C1 segment of cervical spinal cord (tissue), 14 donors: Measurements from ENCODE around the gene ATM.

Experiments used
- DNase-seq, 14 donors: peaks; one replicate each; lab custom pipeline; 2025; lab: John Stamatoyannopoulos, UW

ATM gene, protein sequence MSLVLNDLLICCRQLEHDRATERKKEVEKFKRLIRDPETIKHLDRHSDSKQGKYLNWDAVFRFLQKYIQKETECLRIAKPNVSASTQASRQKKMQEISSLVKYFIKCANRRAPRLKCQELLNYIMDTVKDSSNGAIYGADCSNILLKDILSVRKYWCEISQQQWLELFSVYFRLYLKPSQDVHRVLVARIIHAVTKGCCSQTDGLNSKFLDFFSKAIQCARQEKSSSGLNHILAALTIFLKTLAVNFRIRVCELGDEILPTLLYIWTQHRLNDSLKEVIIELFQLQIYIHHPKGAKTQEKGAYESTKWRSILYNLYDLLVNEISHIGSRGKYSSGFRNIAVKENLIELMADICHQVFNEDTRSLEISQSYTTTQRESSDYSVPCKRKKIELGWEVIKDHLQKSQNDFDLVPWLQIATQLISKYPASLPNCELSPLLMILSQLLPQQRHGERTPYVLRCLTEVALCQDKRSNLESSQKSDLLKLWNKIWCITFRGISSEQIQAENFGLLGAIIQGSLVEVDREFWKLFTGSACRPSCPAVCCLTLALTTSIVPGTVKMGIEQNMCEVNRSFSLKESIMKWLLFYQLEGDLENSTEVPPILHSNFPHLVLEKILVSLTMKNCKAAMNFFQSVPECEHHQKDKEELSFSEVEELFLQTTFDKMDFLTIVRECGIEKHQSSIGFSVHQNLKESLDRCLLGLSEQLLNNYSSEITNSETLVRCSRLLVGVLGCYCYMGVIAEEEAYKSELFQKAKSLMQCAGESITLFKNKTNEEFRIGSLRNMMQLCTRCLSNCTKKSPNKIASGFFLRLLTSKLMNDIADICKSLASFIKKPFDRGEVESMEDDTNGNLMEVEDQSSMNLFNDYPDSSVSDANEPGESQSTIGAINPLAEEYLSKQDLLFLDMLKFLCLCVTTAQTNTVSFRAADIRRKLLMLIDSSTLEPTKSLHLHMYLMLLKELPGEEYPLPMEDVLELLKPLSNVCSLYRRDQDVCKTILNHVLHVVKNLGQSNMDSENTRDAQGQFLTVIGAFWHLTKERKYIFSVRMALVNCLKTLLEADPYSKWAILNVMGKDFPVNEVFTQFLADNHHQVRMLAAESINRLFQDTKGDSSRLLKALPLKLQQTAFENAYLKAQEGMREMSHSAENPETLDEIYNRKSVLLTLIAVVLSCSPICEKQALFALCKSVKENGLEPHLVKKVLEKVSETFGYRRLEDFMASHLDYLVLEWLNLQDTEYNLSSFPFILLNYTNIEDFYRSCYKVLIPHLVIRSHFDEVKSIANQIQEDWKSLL (N-terminal part only)

DNA sequence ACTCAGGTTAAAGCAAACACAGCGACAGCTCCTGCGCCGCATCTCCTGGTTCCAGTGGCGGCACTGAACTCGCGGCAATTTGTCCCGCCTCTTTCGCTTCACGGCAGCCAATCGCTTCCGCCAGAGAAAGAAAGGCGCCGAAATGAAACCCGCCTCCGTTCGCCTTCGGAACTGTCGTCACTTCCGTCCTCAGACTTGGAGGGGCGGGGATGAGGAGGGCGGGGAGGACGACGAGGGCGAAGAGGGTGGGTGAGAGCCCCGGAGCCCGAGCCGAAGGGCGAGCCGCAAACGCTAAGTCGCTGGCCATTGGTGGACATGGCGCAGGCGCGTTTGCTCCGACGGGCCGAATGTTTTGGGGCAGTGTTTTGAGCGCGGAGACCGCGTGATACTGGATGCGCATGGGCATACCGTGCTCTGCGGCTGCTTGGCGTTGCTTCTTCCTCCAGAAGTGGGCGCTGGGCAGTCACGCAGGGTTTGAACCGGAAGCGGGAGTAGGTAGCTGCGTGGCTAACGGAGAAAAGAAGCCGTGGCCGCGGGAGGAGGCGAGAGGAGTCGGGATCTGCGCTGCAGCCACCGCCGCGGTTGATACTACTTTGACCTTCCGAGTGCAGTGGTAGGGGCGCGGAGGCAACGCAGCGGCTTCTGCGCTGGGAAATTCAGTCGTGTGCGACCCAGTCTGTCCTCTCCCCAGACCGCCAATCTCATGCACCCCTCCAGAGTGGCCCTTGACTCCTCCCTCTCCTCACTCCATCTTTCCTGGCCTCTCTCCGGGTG is at the start of gene ATM, which contains the start of gene NPAT:
TSS of gene ATM (plus strand) at position 494 of the 774 bp plus-strand sequence. CDS start 4,558 bp downstream, outside the sequence.
TSS of gene NPAT (minus strand) at position 65 of the 774 bp plus-strand sequence. CDS start 102 bp downstream, outside the sequence.
- DNase-seq, result peak; percentile 96 to 100 (median 99)

DNA sequence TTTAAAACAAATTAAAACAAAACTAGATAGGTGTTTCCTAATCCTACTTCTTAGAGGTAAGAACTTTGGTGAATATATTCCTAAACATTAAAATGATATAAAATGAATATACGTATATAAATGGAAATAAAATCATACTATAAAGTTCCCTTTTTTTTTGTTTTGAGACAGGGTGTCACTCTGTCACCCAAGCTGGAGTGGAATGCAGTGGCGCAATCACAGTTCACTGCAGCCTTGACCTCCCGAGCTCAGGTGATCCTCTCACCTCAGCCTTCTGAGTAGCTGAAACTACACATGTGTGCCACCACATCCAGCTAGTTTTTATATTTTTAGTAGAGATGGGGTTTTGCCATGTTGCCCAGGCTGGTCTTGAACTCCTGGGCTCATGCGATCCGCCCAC is 45.3 kb upstream of the ATM start:
- no peak for DNase-seq

DNA sequence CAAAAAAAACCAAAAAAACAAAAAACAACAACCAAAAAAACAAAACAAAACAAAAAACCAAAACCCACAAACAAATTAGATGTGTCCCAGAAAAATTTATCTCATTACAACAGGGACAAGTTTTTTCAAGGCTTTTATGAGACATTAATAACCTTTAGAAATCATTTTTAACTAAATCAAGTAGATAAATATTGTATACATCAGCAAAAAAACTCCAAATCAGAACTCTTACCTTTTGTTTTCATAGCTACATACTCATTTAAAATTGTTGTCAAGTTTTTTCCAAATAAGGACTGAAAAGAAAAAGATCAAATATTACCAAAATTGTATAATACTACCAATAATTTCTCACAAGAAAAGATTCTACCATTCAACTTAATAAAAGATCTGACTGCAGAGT is 29.1 kb upstream of the ATM start:
- DNase-seq, result no peak

DNA sequence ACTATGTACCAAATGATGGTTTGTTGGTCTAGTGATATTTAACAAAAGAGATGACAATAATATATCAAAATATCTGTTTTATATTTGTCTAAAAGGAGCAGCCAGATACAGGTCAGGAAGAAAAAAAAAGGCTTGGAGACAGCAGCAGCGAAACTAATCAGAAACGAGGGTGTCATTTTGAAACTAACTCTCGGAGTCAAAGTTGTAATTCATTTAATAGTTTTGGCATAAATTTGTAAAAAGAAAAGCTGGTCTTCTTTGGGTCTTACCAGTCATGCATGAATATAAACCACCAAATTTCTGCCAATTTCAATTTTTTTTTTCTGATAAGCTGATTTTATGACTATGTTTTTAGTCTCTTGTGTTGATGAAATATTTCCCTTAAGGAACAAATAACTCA is 26.0 kb upstream of the ATM start:
- no peak for DNase-seq

DNA sequence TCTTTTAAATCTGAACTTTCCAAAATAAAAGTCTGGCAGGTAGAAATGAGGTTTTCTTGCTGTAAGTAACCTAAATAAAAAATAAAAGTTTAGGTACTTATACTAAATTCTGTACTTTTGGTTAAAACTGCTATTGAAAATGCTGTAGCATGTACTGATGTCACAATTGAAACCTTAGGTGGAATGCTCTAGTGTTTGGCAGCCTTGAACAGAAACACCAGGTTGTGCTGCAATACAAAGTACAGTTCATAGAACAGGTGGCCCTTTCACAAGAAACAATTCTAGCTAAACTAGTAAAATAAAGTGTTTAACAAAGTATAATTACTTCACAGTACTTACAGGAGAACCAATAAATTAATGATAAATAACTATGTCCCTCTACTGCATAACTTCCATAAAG is 25.5 kb upstream of the ATM start:
- no peak for DNase-seq

DNA sequence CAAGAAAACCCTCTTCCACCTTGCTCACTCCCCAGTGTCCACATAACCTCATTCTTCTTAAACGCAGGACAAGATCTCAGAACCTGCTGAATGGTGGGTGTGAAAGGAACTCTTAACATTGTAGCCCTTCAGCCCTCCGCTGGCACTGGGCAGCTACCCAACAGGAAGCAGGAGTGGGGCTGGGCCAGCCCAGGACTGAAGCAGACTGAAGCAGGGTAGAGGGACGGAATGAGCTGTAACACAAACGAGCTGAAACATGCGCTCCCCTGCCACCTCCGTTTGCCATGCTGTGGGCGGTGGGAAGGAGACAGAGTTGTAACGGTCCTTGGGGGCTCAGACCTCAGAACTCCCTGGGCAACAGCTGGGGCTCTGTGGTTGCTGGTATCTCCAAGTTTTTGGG is 24.0 kb upstream of the ATM start:
- DNase-seq, result no peak

DNA sequence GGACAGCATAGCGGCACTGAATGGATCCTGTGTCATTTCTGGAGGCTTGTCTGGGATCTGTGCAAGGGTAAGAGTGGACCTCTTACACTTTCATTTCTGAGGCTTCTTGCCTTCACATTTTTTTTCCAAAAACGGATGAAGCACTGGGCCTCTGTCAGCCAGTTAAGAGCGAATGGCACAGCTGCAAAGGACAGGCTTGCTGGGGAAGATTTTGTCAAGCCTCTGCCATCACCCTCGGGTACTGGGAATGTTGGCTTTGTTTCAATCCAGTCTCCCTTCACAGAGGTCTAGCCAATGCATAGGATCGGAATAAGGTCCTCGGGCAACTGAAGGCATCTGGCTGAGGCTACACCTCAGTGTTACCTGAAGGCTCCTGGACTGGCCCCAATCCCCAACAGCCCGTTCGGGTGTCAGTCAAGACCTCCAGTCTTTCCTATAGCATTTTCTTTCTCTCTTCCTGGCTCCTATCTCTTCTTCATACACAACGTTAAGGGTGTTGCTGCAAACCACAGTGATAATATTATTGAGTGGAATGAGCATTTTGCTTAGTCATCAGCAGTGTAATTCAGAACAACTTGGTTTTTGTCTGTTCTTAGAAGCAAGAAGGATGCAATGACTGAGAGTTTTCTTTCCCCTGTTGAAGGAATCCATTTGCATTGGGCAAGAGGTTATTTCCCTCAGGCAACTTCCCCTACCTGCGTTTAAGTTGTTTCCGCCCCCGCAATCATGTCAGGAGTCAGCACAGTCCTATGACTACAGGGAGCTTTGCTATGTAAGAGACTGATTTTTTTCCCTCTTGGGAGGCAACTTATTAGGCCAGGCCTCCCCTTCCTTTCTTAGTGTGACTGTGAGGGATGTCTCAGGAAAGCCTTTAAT is 23.2 kb upstream of the ATM start:
- DNase-seq, result no peak

DNA sequence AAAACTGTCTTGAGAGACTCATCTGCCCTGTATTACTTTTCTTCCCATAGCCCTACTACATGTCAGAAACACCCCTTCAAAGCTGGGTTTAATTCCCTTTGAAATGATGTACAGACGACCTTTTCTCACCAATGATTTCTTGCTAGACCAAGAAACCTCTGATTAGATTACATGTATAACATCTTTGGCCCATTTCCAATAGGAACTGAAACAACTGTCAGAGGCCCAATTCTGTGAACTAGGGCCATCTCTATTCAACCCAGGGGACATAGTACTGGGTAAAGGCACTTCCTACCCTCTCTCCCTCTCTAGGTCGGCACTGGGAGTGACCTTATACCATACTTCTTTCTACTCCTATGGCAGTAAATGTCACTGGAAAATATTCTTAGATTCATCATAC is 19.8 kb upstream of the ATM start:
- DNase-seq, result no peak

DNA sequence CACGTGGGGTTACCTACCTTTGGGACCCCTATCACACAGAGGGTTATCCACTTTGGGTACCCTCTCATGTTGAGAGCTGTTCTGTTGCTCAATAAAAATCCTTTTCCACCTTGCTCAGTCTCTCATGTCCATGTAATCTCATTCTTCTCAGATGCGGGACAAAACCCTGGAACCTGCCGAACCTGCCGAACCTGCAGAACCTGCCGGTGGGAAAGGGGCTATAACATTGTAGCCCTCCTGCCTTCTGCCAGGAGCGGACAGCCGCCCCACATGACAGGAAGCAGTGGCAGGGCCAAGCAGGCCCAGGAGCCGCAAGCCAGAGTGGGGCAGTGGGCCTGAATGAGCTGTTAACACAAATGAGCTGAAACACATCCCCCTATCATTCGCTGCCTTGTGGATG is 18.5 kb upstream of the ATM start:
- no peak for DNase-seq

DNA sequence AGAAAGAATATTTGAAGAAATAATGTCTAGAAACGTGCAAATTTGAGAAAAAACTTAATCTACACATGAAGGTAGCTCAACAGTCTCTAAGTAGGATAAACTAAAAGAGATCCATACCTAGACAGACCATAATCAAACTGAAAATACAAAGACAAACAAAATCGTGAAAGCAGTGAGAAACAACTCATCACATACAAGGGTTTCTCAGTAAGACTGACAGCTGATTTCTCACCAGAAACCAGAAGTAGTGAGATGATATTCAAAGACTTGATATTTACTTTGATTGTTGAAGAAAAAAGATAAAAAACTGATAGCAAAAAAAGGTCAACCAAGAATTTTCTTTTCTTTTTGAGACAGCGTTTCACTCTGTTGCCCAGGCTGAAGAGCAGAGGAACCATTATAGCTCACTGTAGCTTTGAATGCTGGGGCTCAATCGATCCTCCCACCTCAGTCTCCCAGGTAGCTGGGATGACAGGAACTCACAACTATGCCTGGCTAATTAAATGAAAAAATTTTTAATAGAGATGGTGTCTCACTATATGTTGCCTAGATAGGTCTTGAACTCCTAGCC is 17.9 kb upstream of the ATM start:
- no peak for DNase-seq

DNA sequence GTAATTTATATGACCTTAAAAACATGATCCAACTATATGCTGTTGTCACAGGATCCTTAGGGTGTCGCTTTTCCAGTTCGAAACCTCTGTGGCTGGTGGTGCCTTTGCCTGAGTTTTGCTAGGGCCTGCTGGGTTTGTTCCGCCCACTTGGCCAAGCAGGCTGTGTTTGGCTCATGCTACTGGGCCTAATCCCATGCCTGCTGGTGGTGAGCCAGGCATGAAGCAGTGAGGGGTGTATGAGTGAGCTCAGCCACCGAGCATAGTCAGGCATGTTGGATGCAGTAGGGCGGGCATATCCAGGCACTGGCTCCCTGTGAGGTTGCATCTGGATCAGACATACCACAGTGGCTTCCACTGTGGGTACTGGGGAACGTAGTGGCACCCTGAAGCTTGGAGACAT is 16.7 kb upstream of the ATM start:
- peak in 1 of 14 donors; percentile 50 for DNase-seq

DNA sequence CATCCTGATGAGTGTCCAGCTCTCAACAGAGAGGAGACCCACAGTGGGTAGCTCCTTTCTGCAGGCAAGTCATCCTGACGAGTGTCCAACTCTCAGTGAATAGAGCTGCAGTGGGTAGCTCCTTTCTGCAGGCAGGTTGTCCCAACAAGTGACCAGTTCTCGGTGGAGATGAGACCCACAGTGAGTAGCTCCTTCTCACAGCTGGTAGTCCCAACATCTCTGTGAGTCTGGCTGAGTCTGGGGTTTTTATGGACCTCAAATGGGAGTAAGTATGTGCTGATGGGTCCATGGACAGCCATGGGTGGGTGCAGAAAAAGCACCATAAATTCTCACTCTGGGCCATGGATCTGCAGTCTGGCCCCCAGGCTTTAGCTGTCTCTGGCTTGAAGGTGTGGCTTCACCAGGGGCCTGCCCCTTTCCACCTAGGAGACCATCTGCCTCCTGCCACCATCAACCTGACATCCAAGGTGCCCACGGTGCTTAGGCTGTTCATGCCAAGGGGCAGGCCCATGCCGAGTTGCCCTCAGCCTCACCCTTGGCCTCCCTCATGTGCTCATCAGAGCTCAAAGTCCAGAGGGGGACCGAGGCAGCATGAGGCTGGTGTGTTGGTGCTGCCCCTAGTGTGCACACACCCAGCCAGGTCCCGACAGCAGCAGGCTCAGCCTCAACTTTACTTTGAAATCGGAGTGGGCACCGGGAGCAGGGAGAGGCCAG is 15.7 kb upstream of the ATM start:
- no peak for DNase-seq

DNA sequence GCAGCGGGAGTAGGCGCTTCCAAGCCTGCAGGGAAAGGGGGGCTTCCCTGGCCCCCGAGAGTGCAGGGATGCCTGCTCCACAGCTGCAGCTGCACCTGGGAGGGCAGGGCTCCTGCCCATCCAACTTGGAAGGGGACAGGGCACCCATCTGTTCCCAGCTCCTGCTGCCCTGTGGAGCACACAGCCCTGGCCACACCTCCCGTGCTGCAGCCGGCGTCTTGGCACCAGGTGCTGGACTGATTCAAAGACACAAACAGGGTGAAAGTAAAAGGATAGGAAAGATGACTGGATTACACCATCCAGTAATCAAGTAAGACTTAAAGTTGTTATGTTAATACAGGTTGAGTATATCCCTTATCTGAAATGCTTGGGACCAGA is 15.2 kb upstream of the ATM start:
- DNase-seq, result peak in 1 of 14 donors; percentile 54

DNA sequence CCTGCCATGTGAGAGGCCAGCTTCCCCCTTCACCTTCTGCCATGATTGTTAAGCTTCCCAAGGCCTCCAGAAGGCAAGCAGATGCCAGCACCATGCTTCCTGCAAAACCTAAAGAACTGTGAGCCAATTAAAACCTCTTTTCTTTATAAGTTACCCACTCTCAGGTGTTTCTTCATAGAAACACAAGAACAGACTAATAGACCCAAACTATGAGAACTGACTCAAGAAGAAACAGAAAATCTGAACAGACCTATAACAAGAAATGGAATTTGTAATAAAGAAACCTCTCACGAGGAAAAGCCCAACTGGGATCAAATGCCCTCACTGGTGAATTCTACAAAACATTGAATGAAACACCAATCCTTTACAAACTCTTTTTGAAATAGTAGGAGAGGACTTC is 12.4 kb upstream of the ATM start:
- no peak for DNase-seq

DNA sequence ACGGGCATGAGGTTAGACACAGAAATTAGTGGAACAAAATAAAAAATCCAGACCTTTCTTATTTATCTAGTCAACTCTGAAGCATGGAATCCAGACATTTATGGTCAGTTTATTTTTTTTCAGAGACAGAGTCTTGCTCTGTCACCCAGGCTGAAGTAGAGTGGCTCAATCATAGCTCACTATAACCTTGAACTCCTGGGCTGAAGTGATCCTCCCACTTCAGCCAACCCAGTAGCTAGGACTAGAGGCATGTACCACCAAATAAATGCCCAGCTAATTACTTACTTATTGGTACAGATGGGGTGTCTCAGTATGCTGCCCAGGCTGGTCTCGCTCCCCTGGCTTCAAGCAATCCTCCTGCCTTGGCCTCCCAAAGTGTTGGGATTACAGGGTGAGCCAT is 9.1 kb upstream of the ATM start:
- DNase-seq, result no peak

DNA sequence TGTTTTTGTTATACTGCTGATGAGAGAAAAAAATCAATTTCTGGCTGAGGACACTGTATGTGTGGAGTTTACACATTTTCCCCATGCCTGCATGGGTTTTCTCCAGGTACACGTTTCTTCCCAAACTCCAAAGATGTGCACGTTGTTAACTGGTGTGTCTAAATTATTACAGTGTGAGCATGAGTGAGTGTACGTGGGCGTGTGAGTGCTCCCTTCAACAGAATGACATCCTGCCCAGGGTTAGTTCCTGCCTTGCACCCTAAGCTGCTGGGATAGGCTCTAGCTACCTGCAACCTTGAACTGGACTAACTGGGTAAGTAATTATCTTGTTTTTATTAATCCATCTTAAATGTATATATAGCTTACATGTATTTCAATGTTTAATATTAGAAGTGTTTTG is 5.9 kb upstream of the ATM start:
- DNase-seq, result no peak

DNA sequence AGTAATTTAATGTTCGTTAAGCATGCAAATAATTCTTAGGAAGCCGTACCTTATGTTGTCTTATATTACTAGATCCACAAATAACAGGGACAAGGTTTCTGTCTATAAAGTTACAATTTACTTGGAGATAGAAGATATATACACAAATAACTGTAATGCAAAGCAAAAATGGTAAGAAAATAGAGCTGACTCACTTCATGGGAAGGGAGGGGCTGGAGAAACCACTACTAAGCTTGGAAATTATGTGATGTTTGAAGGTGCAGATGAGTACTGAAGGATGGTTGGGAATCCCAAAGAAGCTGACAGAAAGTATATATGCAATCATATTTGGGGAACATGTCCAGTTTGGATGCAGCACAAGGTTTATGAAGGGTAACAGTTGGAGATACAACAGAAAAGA is 4.4 kb upstream of the ATM start:
- DNase-seq, result no peak

DNA sequence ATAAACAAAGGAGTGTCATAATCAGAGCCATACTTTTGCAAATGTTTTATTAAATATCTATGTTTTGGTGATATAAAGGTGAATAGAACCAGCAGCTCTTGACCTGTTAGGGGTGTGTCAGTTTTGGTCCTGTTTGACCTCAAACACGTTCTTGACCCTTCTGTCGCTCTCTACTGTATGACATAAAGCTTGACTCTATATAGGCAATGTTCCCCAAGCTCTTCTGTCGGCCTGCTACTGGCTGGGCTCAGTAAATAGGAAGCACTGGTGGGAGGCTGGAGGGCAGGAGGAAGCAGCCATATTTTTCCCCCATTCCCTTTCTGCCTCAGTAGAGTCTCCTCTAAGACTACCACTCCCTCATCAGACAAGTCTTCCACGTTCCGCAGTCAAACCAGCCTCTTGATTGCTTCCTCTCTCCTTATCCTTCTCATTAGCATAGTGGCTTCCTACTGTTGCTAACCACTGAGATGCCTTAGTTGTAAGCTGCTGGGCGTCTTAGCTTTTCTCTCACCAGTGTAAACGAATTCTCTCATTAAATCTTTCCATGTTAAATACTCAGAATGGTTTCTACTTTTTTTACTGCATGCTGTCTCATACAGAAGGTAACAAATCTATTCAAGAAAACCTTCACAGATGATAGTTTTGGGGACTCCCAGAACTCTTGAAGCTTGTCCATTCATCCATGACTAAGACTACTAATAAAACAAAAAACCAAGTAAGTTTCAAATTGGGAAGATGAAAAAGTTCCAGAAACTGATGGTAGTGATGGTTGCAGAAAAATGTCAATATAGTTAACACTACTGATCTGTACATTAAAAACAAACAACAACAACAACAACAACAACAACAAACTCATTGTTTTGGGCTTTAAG is 3.7 kb upstream of the ATM start:
- no peak for DNase-seq
